Muscle of arm (tissue), 14 donors: ENCODE results near the gene PPL. TPM values are rescaled to one million over a fixed set of nuclear protein-coding genes. Genes with fewer than 3 reads are reported as not detected.
"Not testable (repeated sequence)": the region's sequence is repeated elsewhere in the genome, so short reads cannot be mapped to it uniquely, and the experiment has no call there.

ENCODE experiments used
- DNase-seq: peaks from one replicate; pipeline ENCODE4 v3.0.0-alpha.2; 2013
- long read RNA-seq, 11 donors: transcript quantifications; one replicate each; lab custom pipeline, GENCODE V29; 2026
- polyA plus RNA-seq, 12 donors: library from polyadenylated mRNA; unstranded; fragments of 120-200 nt; gene quantifications; one replicate each; pipeline ENCODE4 v1.2.1, GENCODE V29; 2013; ENCODE audit not compliant: insufficient read length in 12 of 12

Gene PPL, protein sequence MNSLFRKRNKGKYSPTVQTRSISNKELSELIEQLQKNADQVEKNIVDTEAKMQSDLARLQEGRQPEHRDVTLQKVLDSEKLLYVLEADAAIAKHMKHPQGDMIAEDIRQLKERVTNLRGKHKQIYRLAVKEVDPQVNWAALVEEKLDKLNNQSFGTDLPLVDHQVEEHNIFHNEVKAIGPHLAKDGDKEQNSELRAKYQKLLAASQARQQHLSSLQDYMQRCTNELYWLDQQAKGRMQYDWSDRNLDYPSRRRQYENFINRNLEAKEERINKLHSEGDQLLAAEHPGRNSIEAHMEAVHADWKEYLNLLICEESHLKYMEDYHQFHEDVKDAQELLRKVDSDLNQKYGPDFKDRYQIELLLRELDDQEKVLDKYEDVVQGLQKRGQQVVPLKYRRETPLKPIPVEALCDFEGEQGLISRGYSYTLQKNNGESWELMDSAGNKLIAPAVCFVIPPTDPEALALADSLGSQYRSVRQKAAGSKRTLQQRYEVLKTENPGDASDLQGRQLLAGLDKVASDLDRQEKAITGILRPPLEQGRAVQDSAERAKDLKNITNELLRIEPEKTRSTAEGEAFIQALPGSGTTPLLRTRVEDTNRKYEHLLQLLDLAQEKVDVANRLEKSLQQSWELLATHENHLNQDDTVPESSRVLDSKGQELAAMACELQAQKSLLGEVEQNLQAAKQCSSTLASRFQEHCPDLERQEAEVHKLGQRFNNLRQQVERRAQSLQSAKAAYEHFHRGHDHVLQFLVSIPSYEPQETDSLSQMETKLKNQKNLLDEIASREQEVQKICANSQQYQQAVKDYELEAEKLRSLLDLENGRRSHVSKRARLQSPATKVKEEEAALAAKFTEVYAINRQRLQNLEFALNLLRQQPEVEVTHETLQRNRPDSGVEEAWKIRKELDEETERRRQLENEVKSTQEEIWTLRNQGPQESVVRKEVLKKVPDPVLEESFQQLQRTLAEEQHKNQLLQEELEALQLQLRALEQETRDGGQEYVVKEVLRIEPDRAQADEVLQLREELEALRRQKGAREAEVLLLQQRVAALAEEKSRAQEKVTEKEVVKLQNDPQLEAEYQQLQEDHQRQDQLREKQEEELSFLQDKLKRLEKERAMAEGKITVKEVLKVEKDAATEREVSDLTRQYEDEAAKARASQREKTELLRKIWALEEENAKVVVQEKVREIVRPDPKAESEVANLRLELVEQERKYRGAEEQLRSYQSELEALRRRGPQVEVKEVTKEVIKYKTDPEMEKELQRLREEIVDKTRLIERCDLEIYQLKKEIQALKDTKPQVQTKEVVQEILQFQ (N-terminal part only)
- polyA plus RNA-seq = 10 to 100 TPM in 3 of 12 donors, 1 to 10 TPM in 5, under 1 TPM in 3, not detected in 1; 0.68 to 76.8 (median 1.1) TPM
- long read RNA-seq, donor 1, partial matches to known transcripts = 0 of 2 reads
- long read RNA-seq, donor 1, other reads (novel, unspliced or antisense) = 0 of 2 reads
- long read RNA-seq, donor 2 = 0 reads
- long read RNA-seq, donor 3 = 0 reads
- long read RNA-seq, donor 4 = 0 reads
- long read RNA-seq, donor 5 = 0 reads
- long read RNA-seq, donor 6 = 0 reads
- long read RNA-seq, donor 7 = 0 reads
- long read RNA-seq, donor 8 = 0 reads
- long read RNA-seq, donor 9, partial matches to known transcripts = 9 of 9 reads
- long read RNA-seq, donor 9, other reads (novel, unspliced or antisense) = 0 of 9 reads
- long read RNA-seq, donor 10 = 0 reads
- long read RNA-seq, donor 11 = 0 reads

- no peak for DNase-seq
These were observed at the start of gene PPL for GRCh38 chr16:4936991-4937781. Gene PPL, minus strand, starts transcription at chr16:4937148. Its CDS starts 103 bp downstream, at chr16:4937045.

DNA sequence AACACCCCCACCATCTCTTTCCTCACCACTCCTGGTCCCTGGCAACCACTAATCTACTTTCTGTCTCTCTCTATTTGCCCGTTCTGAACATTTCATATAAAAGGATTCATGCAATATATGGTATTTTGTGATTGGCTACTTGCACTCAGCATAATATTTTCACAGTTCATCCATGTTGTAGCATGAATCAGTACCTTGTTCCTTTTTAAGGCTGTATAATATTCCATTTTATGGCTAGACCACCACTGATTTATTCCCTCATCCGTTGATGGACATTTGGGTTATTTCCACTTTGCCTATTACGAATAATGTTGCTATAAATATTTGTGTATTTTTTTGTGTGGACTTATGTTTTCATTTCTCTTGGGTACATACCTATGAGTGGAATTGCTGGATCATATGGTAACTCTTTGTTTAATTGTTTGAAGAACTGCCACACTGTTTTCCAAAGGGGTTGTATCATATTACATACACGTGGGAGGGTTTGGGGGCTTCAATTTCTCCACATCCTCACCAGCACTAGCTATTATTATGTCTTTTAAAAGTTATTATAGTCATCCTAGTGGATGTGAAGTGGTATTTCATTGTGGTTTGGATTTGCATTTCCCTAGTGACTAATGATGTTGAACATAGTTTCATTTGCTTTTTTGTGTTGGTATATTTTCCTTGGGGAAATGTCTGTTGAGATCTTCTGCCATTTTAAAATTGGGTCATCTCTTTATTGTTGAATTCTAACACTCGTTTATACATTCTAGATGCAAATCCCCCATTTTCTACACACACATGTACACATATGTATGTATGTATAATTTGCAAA lies 47.4 kb upstream of the PPL start:
- no peak for DNase-seq

- DNase-seq = no peak
These were observed 45.3 kb upstream of the PPL start for GRCh38 chr16:4982056-4982867.

DNA sequence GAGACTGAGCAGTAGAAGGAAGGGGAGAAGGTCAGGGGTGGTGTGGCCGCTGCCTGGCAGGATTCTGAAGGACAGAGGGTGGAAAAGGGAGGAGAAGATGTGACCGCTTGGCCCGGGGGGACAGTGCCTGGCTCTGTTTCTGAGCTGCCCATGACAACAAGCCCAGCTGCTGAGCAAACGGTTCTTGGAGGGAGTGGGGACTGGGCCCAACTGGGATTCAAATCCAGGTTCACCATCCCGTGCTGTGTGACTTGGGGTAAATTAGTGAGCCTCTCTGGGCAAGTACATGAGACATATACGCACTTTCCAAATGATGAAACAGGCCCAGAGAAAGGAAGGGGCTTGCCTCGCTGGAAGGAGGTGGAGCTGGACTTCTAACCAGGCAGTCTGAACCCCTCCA lies 44.5 kb upstream of the PPL start:
- no peak for DNase-seq

GRCh38 chr16:4980691-4981090 lies 43.7 kb upstream of the PPL start:
- no peak for DNase-seq

GRCh38 chr16:4979736-4980660 lies 43.0 kb upstream of the PPL start:
- DNase-seq = no peak

- no peak for DNase-seq
These were observed 42.2 kb upstream of the PPL start for GRCh38 chr16:4979164-4979563.

GRCh38 chr16:4976611-4977145 lies 39.7 kb upstream of the PPL start:
- DNase-seq = no peak

- DNase-seq = no peak
These were observed 39.1 kb upstream of the PPL start for GRCh38 chr16:4976079-4976478.

DNA sequence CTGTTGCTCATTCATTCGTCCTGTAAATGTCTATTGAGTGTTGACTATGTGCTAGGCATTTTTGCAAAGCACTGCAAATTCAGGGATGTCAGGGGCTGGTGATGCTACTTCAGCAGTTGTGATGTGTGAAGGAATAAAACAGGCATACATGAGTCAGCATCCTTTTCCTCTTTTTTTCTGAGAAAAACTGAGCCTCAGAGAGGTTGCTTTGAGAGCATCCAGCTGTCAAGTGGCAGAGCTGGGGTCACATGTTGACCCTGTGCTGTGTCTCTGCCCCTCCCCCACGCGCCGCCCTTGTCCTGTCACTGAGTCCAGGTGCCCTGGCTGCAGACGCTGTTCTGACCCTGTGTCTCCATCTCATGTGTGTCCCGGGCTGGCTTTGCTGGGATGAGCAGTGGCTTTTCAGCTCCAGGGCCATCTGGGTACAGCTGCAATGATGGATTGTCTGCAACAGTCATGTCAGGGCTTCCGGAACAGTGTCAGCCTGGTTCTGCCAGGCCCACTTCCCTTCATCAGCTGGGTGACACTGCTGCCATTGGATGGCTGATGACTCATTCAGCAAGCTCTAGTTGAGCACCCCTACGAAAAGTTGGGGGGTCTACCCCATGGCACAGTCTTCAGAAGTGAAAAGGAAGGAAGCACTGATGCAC lies 36.1 kb upstream of the PPL start:
- DNase-seq = no peak

DNA sequence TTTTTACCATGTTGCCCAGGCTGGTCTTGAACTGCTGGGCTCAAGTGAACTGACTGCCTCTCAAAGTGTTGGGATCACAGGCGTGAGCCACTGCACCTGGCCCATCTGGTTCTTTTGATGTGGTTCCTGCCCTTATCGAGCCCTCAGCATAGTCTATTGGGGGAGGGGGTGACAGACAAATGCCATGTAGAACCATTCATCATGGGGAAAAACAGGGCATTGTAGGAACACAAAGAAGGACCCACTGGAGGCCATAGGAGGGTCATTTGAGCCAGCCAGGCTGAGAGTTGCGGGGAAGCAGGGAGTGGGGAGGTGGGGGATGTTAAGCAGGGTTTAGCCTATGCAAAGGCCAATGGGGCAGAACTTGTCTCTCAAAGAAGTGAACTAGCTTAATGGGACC lies 33.1 kb upstream of the PPL start:
- no peak for DNase-seq

- no peak for DNase-seq
These were observed 32.0 kb upstream of the PPL start for GRCh38 chr16:4968879-4969483.

DNA sequence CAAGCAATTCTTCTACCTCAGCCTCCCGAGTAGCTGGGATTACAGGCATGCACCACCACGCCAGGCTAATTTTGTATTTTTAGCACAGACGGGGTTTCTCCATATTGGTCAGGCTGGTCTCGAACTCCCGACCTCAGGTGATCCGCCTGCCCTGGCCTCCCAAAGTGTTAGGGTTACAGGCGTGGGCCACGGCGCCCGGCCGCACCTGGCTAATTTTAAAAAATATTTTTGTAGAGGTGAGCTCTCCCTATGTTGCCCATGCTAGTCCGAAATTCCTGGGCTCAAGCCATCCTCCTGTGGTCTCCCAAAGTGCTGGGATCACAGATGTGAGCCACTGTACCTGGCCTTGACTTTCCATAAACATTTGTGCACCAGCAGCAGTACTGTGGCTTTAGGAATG lies 31.3 kb upstream of the PPL start:
- not testable (repeated sequence) for DNase-seq

DNA sequence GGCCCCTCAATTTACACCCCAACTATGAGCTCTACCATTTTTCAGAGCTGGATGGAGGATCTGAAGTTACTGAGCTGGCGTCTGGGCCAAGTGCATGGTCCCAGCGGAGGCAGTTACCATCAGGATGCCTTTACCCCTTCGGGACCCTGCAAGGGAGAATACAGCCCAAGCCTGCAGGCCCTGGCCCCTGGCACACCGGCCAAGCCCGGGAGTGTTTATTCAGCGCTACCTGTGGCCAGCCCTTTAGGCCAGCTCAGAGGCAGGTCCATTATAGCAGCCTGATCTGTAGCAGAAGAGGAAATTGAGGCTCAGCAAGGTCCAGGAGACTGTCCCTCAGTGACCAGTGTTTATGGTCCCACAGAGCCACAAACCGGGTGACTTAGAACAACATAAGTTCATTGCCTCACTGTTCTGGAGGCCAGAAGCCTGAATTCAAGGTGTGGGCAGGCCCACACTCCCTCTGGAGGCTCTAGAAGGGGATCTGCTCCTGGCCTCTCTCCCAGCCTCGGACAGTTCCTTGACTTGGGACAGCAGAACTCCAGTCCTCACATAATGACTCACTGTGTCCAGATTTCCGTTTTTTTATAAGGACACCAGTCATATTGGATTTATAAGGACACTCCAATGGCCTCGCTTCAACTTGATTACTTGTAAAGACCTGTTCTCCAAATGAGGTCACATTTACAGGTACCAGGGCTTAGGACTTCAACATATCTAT lies 29.9 kb upstream of the PPL start:
- no peak for DNase-seq

DNA sequence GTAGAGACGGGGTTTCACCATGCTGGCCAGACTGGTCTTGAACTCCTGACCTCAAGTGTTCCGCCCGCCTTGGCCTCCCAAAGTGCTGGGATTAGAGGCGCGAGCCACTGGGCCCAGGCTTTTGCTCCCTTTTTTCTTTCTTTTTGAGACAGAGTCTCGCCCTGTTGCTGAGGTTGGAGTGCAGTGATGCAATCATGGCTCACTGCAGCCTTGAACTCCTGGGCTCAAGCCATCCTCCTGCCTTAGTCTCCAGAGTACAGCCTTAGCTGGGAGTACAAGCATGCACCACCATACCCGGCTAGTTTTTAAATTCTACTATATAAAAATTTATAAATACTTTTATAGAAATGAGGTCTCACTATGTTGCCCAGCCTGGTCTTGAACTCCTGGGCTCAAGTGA lies 26.6 kb upstream of the PPL start:
- DNase-seq = not testable (repeated sequence)
